GM19438 (cell line): ENCODE results near the gene MZT1.
"Not testable (repeated sequence)": the region's sequence is repeated elsewhere in the genome, so short reads cannot be mapped to it uniquely, and the experiment has no call there.

Source experiments
- ATAC-seq: cut with Tn5 transposase; IDR thresholded peaks from one replicate; pipeline ENCODE4 v1.9.1; 2021; ENCODE audit warnings: low read depth; ENCODE audit not compliant: unreplicated experiment

MZT1 gene

DNA sequence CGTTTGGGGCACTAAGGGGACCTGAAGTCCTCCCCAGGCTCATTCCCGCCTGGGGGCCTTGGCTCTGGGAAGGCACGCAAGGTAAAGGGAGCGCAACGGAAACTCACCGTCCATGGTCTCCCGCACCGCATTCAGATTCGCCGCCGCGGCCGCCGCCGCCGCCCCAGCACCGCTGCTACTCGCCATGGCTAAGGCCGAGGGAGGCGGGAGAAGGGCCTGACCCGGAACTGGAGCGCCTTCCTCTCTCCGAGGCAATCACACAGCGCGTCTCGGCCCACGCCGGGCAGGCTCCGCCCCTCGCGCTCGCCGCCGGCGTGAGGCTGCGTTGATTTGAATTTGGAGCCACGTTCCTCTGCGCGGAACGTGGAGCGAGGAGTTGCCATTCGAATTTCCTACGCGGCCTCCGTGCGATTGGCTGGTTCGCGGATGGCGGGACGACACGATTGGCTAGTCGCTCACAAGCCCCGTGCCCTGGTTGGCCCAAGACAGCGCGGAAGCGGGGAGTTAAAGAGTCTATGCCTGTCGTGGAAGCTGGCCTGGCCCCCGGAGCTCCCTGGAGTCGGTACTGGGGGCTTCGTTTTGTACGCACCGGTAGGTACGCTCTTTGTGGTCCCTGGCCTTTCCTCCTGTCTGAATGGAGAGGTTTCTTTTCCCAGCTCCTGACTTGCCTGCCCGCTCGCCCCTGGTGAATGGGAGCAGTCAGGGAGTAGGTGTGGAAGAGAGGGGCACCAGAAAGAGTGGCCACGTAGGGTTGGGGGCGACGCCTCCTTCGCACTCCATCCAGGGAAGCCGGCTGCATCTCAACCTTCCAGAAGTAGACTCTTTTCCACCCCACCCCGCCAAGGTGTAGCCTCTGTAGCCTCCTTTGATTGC is at the start of gene MZT1, which contains the start of gene BORA:
Gene MZT1 (minus strand): TSS at position 213 of the 873 bp plus-strand sequence. CDS start 27 bp downstream, at position 186.
Gene BORA (plus strand): TSS at position 507 of the 873 bp plus-strand sequence. CDS start 1,018 bp downstream, outside the sequence.
- ATAC-seq, result peak; percentile 91

GRCh38 chr13:72774019-72774418 is 46.6 kb upstream of the MZT1 start:
- no peak for ATAC-seq

DNA sequence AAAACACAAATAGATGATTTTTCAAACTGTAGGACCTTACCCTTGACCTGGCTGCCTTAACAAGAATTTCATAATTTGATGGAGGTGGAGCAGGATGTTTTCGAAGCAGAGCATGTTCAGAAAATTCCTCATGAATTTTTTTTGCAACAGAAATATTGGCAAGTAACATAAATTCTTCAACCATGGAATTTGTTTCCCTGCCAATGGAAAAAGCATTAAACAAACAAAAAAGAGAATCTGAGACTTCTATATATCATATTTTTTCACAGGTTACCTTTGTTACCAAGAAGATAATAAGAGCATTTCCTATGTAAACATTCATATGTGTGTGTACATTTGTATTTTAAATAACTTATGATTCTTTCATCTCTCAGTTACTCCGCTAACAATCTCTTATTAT is 36.0 kb upstream of the MZT1 start:
- no peak for ATAC-seq

DNA sequence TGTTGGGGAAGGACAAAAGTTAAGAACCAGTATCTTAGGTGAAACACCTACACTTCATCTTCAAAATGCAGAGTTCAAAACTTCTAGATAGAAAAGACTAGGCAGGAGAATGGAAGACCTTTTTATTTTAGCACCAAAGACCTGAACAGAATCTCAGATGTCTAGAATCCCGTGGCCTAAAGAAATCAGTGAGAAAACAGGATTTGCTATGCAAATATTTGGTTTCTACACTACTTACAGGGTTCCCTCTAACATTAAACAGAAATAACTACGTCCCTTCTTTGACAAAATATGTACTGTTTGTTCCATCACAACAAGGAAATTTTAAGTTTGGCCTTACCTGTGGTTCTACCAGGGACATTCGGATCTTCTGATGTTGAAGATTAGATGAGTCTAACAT is 32.8 kb upstream of the MZT1 start:
- ATAC-seq, result no peak

- no peak for ATAC-seq
These were observed 30.5 kb upstream of the MZT1 start for GRCh38 chr13:72757792-72758535.

GRCh38 chr13:72754111-72754510 is 26.7 kb upstream of the MZT1 start:
- ATAC-seq, result no peak

- ATAC-seq, result no peak
These were observed 23.8 kb upstream of the MZT1 start for GRCh38 chr13:72751220-72751619.

DNA sequence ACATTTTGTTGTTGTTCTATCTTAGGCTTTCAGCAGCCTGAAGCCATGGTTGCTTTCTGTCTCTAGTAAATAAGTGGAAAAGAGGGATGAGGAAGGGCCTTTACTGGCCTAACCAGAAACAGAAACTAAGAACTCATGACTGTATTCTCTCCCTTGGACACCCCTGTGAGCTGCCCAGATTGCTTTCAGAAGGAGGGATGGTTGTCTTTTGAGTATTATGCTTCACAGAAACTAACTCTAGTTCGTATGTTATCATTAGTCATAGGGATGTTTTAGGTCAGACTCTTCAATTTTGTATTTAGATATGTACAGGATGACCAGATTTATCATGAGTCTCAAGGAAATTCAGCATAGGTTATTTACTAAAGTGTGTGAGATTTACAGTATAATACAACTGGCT is 17.8 kb upstream of the MZT1 start:
- no peak for ATAC-seq

DNA sequence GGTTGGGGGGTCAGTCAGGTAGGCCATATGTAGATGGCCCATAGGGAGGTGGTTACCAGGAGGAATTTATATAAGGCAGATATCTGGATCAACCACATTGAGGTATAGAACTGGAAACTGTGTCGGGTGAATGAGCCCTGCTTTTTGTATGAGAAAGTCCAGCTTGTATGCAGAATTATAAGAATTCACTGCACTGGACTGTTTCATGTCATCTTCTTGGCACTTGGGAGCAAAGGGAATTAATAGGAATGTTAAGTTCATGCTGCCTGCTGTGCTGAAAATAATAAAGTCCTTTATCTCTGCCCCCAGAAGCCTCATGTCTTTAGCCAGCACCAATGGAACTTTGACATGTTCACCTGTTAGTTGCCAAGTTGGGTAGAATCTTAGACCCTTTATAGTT is 12.6 kb upstream of the MZT1 start:
- ATAC-seq, result no peak

- no peak for ATAC-seq
These were observed 9.6 kb upstream of the MZT1 start for GRCh38 chr13:72737033-72737432.

DNA sequence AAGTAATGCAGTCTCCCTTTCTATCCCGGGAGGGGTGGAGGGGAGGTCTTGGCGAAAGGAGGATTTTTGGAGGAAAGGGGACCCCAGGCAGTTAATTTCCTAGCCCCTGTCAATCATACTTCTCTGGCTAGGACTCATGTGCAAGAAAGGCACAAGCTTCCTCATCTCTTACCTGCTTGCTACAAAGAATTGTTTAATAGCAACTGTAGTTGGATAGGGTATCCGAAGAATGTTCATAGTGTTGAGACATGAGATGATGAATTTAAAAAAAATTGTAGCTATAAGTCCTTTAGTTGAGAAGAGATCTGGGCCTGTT is 819 bp upstream of the MZT1 start:
- ATAC-seq, result no peak

DNA sequence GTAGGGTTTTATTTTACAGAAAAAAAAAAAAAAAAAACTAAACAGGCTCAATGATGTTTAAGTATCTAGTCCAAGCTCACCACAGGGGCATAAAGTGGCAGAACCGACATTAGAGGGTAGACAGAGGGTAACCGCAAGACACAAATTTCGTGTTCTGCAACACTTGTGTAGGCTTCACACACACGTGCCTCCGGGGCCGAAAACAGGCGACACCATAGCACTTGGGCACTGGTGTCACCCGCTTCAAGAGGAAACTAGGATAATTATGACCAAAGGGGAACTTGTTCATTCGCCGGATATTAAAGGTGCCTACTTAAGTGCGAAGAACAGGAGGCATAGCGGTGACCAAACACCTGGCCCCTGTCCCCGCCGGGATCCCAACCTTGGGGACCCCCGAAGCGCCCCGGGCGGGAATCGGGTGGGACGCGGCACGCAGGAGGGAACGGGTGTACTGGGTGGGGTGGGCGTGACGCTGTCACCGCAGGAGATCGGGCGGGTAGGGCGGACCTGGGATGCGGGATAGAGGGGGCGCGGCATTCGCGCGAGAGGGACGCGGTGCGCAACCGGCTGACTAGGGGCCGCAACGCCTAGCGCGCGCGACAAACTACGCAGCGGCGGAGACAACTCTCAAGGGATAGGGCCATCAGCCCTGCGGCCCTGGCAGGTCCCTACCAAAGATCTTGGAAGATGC is 558 bp downstream of the MZT1 start:
- ATAC-seq, result peak; percentile 25

DNA sequence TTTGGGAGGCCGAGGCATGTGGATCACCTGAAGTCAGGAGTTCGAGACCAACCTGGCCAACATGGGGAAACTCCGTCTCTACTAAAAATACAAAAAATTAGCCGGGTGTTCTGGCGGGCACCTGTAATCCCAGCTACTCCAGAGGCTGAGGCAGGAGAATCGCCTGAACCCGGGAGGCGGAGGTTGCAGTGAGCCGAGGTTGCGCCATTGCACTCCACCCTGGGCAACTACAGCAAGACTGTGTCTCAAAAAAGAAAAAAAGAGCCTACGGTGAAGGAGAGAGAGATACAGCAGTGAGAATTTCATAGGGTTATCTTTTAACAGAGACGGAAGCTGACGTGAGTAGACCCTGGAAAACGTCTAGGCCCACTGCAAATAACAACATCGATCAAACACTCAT is 1.2 kb downstream of the MZT1 start:
- ATAC-seq, result not testable (repeated sequence)

GRCh38 chr13:72716776-72717175 is 10.7 kb downstream of the MZT1 start:
- no peak for ATAC-seq

DNA sequence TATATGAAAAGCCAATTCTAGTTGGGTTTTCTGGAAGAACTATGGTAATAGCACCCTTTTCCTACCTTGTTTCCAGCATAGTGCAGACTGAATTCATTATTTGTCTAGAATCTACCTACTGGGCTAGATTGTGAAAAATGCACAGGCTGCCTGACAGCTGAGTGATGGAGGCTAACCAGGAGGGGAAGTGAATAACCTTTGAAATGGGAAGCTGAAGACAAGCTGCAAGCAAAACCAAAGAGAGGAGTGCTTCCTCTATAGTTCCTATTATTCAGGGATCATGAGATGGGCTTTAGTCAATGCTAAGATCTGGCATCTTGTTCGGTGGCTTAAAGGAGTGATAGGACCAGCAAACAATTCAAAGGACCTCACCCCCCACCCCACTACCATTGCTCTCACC is 26.9 kb downstream of the MZT1 start:
- no peak for ATAC-seq

DNA sequence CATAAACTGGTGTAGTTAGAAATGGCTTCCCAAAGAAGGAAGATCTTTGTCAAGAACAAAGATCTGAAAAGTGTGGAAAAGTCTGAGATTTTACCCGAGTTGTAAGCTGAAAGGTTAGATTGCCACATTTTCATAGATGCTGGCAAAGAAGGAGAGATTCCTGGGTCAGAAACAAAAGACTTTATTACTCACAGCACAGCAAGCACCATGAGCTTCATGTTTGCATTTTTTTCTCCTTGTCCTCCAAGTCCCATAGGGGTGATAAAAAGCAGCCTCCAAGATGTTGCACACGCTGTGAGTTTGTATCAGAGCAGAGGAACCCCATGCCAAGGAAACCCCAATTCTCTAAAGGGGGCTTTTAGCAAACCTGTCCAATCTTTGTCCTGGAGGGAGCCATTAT is 29.3 kb downstream of the MZT1 start:
- no peak for ATAC-seq

GRCh38 chr13:72696579-72696978 is 30.9 kb downstream of the MZT1 start:
- ATAC-seq, result no peak

- no peak for ATAC-seq
These were observed 33.1 kb downstream of the MZT1 start for GRCh38 chr13:72694314-72694713.

DNA sequence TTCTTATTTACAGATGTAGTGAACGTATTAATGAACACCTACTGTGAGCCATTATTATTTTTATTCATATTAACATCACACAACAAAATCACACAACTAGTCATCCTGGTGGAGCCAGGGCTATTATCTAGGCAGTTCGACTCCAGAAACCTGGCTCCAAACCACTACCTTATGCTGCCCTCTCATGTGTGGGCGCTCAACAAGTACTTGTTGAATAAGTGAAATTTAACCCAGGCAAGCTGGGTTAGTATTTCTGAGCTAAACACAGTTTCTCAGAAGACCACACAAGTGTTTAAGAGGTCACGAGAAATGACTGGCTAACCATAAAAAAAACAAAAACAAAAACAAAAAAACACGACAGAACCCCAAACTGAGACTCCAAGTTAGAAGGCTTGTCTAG is 33.6 kb downstream of the MZT1 start:
- ATAC-seq, result no peak

DNA sequence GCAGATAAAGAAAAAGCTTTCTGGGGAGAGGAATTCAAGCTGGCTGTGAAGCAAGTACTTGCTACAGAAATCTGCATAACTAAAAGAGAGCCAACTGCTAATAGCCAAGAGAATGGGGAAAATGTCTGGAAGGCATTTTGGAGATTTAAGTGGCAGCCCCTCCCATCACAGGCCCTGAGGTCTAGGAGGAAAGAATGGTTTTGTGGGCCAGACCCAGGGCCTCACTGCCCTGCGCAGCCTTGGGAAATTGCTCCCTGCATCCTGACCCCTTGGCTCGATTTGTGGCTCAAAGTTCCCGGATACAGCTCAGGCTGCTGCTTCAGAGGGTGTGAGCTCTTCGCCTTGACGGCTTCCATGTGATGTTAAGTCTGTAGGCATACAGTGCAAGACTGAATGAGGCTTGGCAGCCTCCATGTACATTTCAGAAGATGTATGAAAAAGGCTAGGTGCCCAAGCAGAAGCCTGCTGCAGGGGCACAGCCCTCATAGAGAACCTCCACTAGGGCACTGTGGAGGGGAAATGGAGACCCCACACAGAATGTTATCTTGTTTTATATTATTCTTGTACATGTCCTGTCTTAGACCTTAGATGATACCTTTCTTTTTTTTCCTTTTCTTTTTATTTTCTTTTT is 34.4 kb downstream of the MZT1 start:
- no peak for ATAC-seq

DNA sequence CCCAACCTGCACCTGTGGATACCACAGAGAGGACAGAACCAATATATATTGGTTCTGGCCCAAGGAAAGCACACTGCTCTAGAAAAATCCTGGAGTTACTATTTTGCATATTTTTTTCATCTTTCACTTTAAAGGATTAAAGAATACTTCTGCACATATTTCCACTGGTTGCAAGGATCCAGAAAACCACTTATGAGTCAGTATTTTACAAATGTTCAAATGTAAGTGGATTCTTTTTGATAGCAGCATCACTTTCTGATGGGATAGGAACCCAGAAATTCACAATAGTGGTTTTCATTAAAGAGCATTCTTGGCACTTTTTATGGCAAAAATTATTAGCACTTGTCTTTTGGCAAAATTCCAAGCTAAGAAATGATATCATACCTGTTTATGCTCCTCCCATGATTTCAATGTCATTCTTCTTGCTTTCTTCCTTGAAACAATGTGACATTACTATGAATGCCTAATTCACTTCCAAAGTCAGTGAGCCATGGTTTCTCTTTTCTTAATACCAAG is 38.2 kb downstream of the MZT1 start:
- no peak for ATAC-seq
